Activated CD4-positive, alpha-beta T cell treated with anti-CD3 and anti-CD28 coated beads, Interleukin-2, Interleukin-6, amounts not matched to agents 100 ng/mL and 50 ng/mL, durations not matched to agents 16 hours and 8 hours (primary cell): Measurements from ENCODE around the gene APCDD1.
A peak's percentile ranks its signal among the peaks of the same experiment; 100 is the strongest.
"Not testable (repeated sequence)": the region's sequence is repeated elsewhere in the genome, so short reads cannot be mapped to it uniquely, and the experiment has no call there.

Source experiments
- DNase-seq: peaks from one replicate; pipeline ENCODE4 v3.0.0-alpha.2; 2020

Gene APCDD1

GRCh38 chr18:10530852-10531251 is 76.4 kb downstream of the APCDD1 start:
- DNase-seq: peak; percentile 48

GRCh38 chr18:10533111-10533510 is 78.7 kb downstream of the APCDD1 start:
- DNase-seq: no peak

- DNase-seq: no peak
These were observed 81.8 kb downstream of the APCDD1 start for GRCh38 chr18:10536280-10536679.

GRCh38 chr18:10537765-10538164 is 83.3 kb downstream of the APCDD1 start:
- no peak for DNase-seq

GRCh38 chr18:10539124-10539523 is 84.7 kb downstream of the APCDD1 start:
- not testable (repeated sequence) for DNase-seq
